Loucy (cell line): ENCODE measurements around the gene WDR37.

ENCODE experiments used
- EZH2phosphoT487 ChIP-seq: fragments of 200-600 bp; IDR thresholded peaks from 2 replicates; pipeline ENCODE4 v1.6.1; 2018; ENCODE audit warnings: antibody characterized with exemption, mild to moderate bottlenecking, moderate library complexity, borderline replicate concordance
- TF ChIP-seq, protein P1 (sequence below): fragments of 200-600 bp; sonication (generic); conservative IDR thresholded peaks from 2 replicates; pipeline ENCODE4 v1.5.1; 2014; ENCODE audit warnings: mild to moderate bottlenecking, antibody characterized with exemption, low read length

DNA sequence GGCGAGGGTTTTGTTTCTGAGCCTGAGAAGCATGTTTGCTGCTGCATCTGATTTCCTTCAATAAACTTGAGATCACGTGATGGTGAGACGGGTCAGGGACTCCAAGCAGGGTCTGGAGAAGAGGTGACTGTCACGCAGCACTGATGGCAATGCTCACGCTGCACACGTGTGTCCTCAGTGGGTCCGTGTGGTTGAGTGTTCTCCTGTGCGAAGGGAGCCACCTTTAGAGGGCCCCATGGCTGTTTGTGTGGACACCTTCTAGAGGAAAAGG lies 100.4 kb downstream of the WDR37 start:
- TF ChIP-seq, protein P1, sequence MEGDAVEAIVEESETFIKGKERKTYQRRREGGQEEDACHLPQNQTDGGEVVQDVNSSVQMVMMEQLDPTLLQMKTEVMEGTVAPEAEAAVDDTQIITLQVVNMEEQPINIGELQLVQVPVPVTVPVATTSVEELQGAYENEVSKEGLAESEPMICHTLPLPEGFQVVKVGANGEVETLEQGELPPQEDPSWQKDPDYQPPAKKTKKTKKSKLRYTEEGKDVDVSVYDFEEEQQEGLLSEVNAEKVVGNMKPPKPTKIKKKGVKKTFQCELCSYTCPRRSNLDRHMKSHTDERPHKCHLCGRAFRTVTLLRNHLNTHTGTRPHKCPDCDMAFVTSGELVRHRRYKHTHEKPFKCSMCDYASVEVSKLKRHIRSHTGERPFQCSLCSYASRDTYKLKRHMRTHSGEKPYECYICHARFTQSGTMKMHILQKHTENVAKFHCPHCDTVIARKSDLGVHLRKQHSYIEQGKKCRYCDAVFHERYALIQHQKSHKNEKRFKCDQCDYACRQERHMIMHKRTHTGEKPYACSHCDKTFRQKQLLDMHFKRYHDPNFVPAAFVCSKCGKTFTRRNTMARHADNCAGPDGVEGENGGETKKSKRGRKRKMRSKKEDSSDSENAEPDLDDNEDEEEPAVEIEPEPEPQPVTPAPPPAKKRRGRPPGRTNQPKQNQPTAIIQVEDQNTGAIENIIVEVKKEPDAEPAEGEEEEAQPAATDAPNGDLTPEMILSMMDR: no peak
- no peak for TF ChIP-seq EZH2phosphoT487
